H1 (cell line): ENCODE measurements around the gene TSPEAR.

ENCODE experiments used
- CTCF ChIP-seq, 3 experiments: IDR thresholded peaks; 1 replicate in 2 of 3; 2 replicates in 1 of 3; pipeline versions ENCODE4 v1.5.1 to v1.6.1; 2011; ENCODE audit warnings: low read length in 3 of 3, mild to moderate bottlenecking in 3 of 3, inconsistent platforms in 2 of 3, low read depth in 1 of 3, moderate library complexity in 1 of 3; ENCODE audit not compliant: insufficient read depth in 1 of 3; ENCODE audit errors: control extremely low read depth in 1 of 3
- EGR1 ChIP-seq: IDR thresholded peaks from 2 replicates; pipeline ENCODE4 v1.6.1; 2011; ENCODE audit warnings: low read depth, low read length, borderline replicate concordance
- EP300 ChIP-seq, 2 experiments: IDR thresholded peaks; 1 replicate in 1 of 2; 2 replicates in 1 of 2; pipeline ENCODE4 v1.6.1; 2011 to 2012; ENCODE audit warnings: low read depth in 2 of 2, low read length in 2 of 2, mild to moderate bottlenecking in 2 of 2, borderline replicate concordance in 1 of 2, inconsistent platforms in 1 of 2, moderate library complexity in 1 of 2
- EZH2 ChIP-seq: fragments of 200-600 bp; sonication (generic); IDR thresholded peaks from 2 replicates; pipeline ENCODE4 v1.7.1; 2012; ENCODE audit warnings: low read depth, mild to moderate bottlenecking, moderate library complexity, low read length, inconsistent platforms; ENCODE audit not compliant: severe bottlenecking
- GABPA ChIP-seq: IDR thresholded peaks from 2 replicates; pipeline ENCODE4 v1.6.1; 2011; ENCODE audit warnings: mild to moderate bottlenecking, low read length, moderate library complexity, borderline replicate concordance; ENCODE audit not compliant: insufficient read depth
- HDAC2 ChIP-seq, 2 experiments: fragments of 300-600 bp in 1 of 2; sonication (generic) in 1 of 2; IDR thresholded peaks; 2 replicates each; pipeline ENCODE4 v1.6.1; 2011 to 2012; ENCODE audit warnings: low read depth in 2 of 2, low read length in 2 of 2, mild to moderate bottlenecking in 2 of 2, moderate library complexity in 2 of 2, borderline replicate concordance in 1 of 2, inconsistent platforms in 1 of 2
- MAFK ChIP-seq: IDR thresholded peaks from 2 replicates; pipeline ENCODE4 v1.6.1; 2012; ENCODE audit warnings: low read depth, mild to moderate bottlenecking, improper control_type of control experiment, low read length
- PHF8 ChIP-seq: fragments of 200-600 bp; sonication (generic); conservative IDR thresholded peaks from 2 replicates; pipeline ENCODE4 v1.7.1; 2012; ENCODE audit warnings: low read depth, mild to moderate bottlenecking, inconsistent platforms, low read length, moderate library complexity
- POLR2A ChIP-seq, 2 experiments: IDR thresholded peaks; 1 replicate in 1 of 2; 2 replicates in 1 of 2; pipeline ENCODE4 v1.6.1; 2011; ENCODE audit warnings: low read depth in 2 of 2, low read length in 2 of 2, mild to moderate bottlenecking in 2 of 2; ENCODE audit errors: control extremely low read depth in 1 of 2
- POLR2AphosphoS5 ChIP-seq: IDR thresholded peaks from 2 replicates; pipeline ENCODE4 v1.6.1; 2011; ENCODE audit warnings: low read depth, low read length
- POU5F1 ChIP-seq: IDR thresholded peaks from 2 replicates; pipeline ENCODE4 v1.6.1; 2011; ENCODE audit warnings: low read depth, mild to moderate bottlenecking, low read length, moderate library complexity
- SIRT6 ChIP-seq: IDR thresholded peaks from one replicate; pipeline ENCODE4 v1.7.1; 2012; ENCODE audit warnings: low read length, inconsistent platforms
- ZNF274 ChIP-seq: IDR thresholded peaks from 2 replicates; pipeline ENCODE4 v1.7.0; 2012; ENCODE audit warnings: low read length, borderline replicate concordance; ENCODE audit errors: extremely low read depth

GRCh38 chr21:44579833-44580144 lies 131.6 kb downstream of the TSPEAR start:
- TF ChIP-seq EGR1 (no peak), CTCF (IDR thresholded peaks at IDR 0.05; ENCODE audit: control extremely low read depth in 1 of 3, insufficient read depth in 1 of 3, low read depth in 1 of 3, low read length in 3 of 3) (no peak), SIRT6 (no peak), ZNF274 (no peak), MAFK (no peak), EP300 (IDR thresholded peaks at IDR 0.05; ENCODE audit: borderline replicate concordance in 1 of 2, low read depth in 2 of 2, low read length in 2 of 2) (no peak), HDAC2 (IDR thresholded peaks at IDR 0.05; ENCODE audit: borderline replicate concordance in 1 of 2, low read depth in 2 of 2, low read length in 2 of 2) (no peak), POLR2AphosphoS5 (no peak), POU5F1 (no peak), PHF8 (no peak), EZH2 (no peak), POLR2A (IDR thresholded peaks at IDR 0.05; ENCODE audit: control extremely low read depth in 1 of 2, low read depth in 2 of 2, low read length in 2 of 2) (no peak), GABPA (no peak)
